B cell (primary cell): Measurements from ENCODE around the gene GEMIN2.

Source experiments
- CTCF ChIP-seq: fragments of 200-600 bp; IDR thresholded peaks from one replicate; pipeline ENCODE4 v1.8.0; 2022; ENCODE audit warnings: antibody characterized with exemption, mild to moderate bottlenecking
- EZH2 ChIP-seq: IDR thresholded peaks from 2 replicates; pipeline ENCODE4 v1.6.1; 2012; ENCODE audit warnings: borderline replicate concordance, low read depth, mild to moderate bottlenecking, moderate library complexity, low read length; ENCODE audit not compliant: insufficient read depth, poor library complexity, severe bottlenecking

GRCh38 chr14:39185256-39186049 is 71.3 kb downstream of the GEMIN2 start:
- TF ChIP-seq EZH2 (no peak), CTCF (no peak)
